IPS-18a (cell line): ENCODE measurements around the gene DFFB.

Source experiments
- H3K27ac ChIP-seq: one replicate; pipeline ENCODE4 v1.5.1; 2013; ENCODE audit warnings: low read length
- H3K27me3 ChIP-seq: one replicate; pipeline ENCODE4 v1.6.1; 2013; ENCODE audit warnings: mild to moderate bottlenecking, low read length; ENCODE audit not compliant: control insufficient read depth, insufficient read depth
- H3K36me3 ChIP-seq: one replicate; pipeline ENCODE4 v1.6.1; 2013; ENCODE audit warnings: low read depth, low read length; ENCODE audit not compliant: control insufficient read depth
- H3K4me1 ChIP-seq: one replicate; pipeline ENCODE4 v1.6.1; 2013; ENCODE audit warnings: low read depth, low read length; ENCODE audit not compliant: control insufficient read depth
- H3K4me3 ChIP-seq: one replicate; pipeline ENCODE4 v1.5.1; 2013; ENCODE audit warnings: low read length
- H3K9ac ChIP-seq: one replicate; pipeline ENCODE4 v1.6.1; 2013; ENCODE audit warnings: mild to moderate bottlenecking, low read length, moderate library complexity
- H3K9me3 ChIP-seq: one replicate; pipeline ENCODE4 v1.6.1; 2013; ENCODE audit warnings: low read depth, low read length; ENCODE audit not compliant: control insufficient read depth

The DFFB gene

GRCh38 chr1:3900150-3900968 lies 43.1 kb downstream of the DFFB start, which contains the start of gene C1orf174:
C1orf174 (minus strand) TSS chr1:3900272; CDS start chr1:3900186, 86 bp downstream.
- peak within 1 kb of the TSS; percentile 92 for H3K4me3 ChIP-seq
- peak within 1 kb of the TSS; percentile 81 for H3K9ac ChIP-seq
- H3K9me3 ChIP-seq: no peaks in the 10 kb centered on the region

GRCh38 chr1:3900969-3901529 lies 43.8 kb downstream of the DFFB start:
- H3K9ac ChIP-seq: peak overlapping the region; percentile 81

More at GRCh38 chr1:3900150-3900968, 43.1 kb downstream of the DFFB start, which contains the start of gene C1orf174:
- Histone ChIP-seq H3K27ac (peak within 1 kb of the TSS; percentile 79), H3K27me3 (no peaks in the 10 kb centered on the region), H3K36me3 (no peaks in the 10 kb centered on the region), H3K4me1 (no peaks in the 10 kb centered on the region)

GRCh38 chr1:3902111-3902511 lies 44.8 kb downstream of the DFFB start:
- Histone ChIP-seq H3K36me3 (no peaks in the 10 kb centered on the region), H3K27ac (no peak overlapping the region), H3K9me3 (no peaks in the 10 kb centered on the region), H3K9ac (no peak overlapping the region), H3K4me3 (no peak overlapping the region), H3K4me1 (no peaks in the 10 kb centered on the region), H3K27me3 (no peaks in the 10 kb centered on the region)

More at GRCh38 chr1:3900969-3901529, 43.8 kb downstream of the DFFB start:
- Histone ChIP-seq H3K9me3 (no peaks in the 10 kb centered on the region), H3K4me3 (peak overlapping the region; percentile 92), H3K4me1 (no peaks in the 10 kb centered on the region), H3K36me3 (no peaks in the 10 kb centered on the region), H3K27me3 (no peaks in the 10 kb centered on the region), H3K27ac (peak overlapping the region; percentile 79)

GRCh38 chr1:3902571-3903091 lies 45.4 kb downstream of the DFFB start:
- no peaks in the 10 kb centered on the region for H3K4me1 ChIP-seq
- H3K9me3 ChIP-seq: no peaks in the 10 kb centered on the region
- H3K4me3 ChIP-seq: no peak overlapping the region
- H3K9ac ChIP-seq: no peak overlapping the region
- no peaks in the 10 kb centered on the region for H3K27me3 ChIP-seq
- H3K36me3 ChIP-seq: no peaks in the 10 kb centered on the region
- H3K27ac ChIP-seq: no peak overlapping the region

GRCh38 chr1:3903141-3904005 lies 46.1 kb downstream of the DFFB start:
- no peak overlapping the region for H3K27ac ChIP-seq
- no peaks in the 10 kb centered on the region for H3K27me3 ChIP-seq
- H3K36me3 ChIP-seq: no peaks in the 10 kb centered on the region
- H3K4me3 ChIP-seq: no peak overlapping the region
- no peaks in the 10 kb centered on the region for H3K9me3 ChIP-seq
- no peaks in the 10 kb centered on the region for H3K4me1 ChIP-seq
- H3K9ac ChIP-seq: no peak overlapping the region

- Histone ChIP-seq H3K9me3 (no peaks in the 10 kb centered on the region), H3K4me3 (no peak overlapping the region), H3K27ac (no peak overlapping the region), H3K36me3 (no peaks in the 10 kb centered on the region), H3K4me1 (no peaks in the 10 kb centered on the region), H3K9ac (no peak overlapping the region), H3K27me3 (no peaks in the 10 kb centered on the region)
These were observed 46.9 kb downstream of the DFFB start for GRCh38 chr1:3904006-3904842.

- Histone ChIP-seq H3K9ac (no peak overlapping the region), H3K4me3 (no peak overlapping the region), H3K27ac (no peak overlapping the region), H3K36me3 (no peaks in the 10 kb centered on the region), H3K4me1 (no peaks in the 10 kb centered on the region), H3K9me3 (no peaks in the 10 kb centered on the region), H3K27me3 (no peaks in the 10 kb centered on the region)
These were observed 47.5 kb downstream of the DFFB start for GRCh38 chr1:3904843-3905185.

- no peak overlapping the region for H3K9ac ChIP-seq
- no peaks in the 10 kb centered on the region for H3K9me3 ChIP-seq
- H3K4me1 ChIP-seq: no peaks in the 10 kb centered on the region
- H3K27me3 ChIP-seq: no peaks in the 10 kb centered on the region
- H3K36me3 ChIP-seq: no peaks in the 10 kb centered on the region
- H3K4me3 ChIP-seq: no peak overlapping the region
- H3K27ac ChIP-seq: no peak overlapping the region
These were observed 48.1 kb downstream of the DFFB start for GRCh38 chr1:3905266-3905952.

GRCh38 chr1:3905953-3906671 lies 48.8 kb downstream of the DFFB start:
- H3K4me1 ChIP-seq: no peaks in the 10 kb centered on the region
- no peak overlapping the region for H3K27ac ChIP-seq
- H3K4me3 ChIP-seq: no peak overlapping the region
- H3K9me3 ChIP-seq: no peaks in the 10 kb centered on the region
- H3K36me3 ChIP-seq: no peaks in the 10 kb centered on the region
- H3K9ac ChIP-seq: no peak overlapping the region
- H3K27me3 ChIP-seq: no peaks in the 10 kb centered on the region

GRCh38 chr1:3906672-3907020 lies 49.4 kb downstream of the DFFB start:
- no peak overlapping the region for H3K9ac ChIP-seq

More at GRCh38 chr1:3906672-3907020, 49.4 kb downstream of the DFFB start:
- Histone ChIP-seq H3K36me3 (no peaks in the 10 kb centered on the region), H3K27me3 (no peaks in the 10 kb centered on the region), H3K27ac (no peak overlapping the region), H3K4me3 (no peak overlapping the region), H3K9me3 (no peaks in the 10 kb centered on the region), H3K4me1 (peaks cover 3% of the 10 kb centered on the region)
